Fibroblast of lung (primary cell): ENCODE results near the gene PLCG2. TPM values are rescaled to one million over a fixed set of nuclear protein-coding genes. Genes with fewer than 3 reads are reported as not detected.

Experiments
- DNase-seq, 2 donors: peaks; one replicate each; pipeline versions ENCODE4 v3.0.0 to v3.0.0-alpha.2; 2010; ENCODE audit warnings: low read depth in 2 of 2
- H2AFZ ChIP-seq: 2 replicates; pipeline ENCODE4 v1.5.1; 2012; ENCODE audit warnings: low read length, control low read depth, inconsistent platforms
- H3K27ac ChIP-seq: 2 replicates; pipeline ENCODE4 v1.5.1; 2011; ENCODE audit warnings: low read length, control low read depth; ENCODE audit not compliant: insufficient read depth
- H3K27me3 ChIP-seq: 2 replicates; pipeline ENCODE4 v1.5.1; 2011; ENCODE audit warnings: mild to moderate bottlenecking, low read length; ENCODE audit not compliant: control insufficient read depth, insufficient read depth
- H3K36me3 ChIP-seq: 2 replicates; pipeline ENCODE4 v1.5.1; 2011; ENCODE audit warnings: low read length; ENCODE audit not compliant: control insufficient read depth, insufficient read depth
- H3K4me1 ChIP-seq: 2 replicates; pipeline ENCODE4 v1.5.1; 2011; ENCODE audit warnings: low read length; ENCODE audit not compliant: control insufficient read depth, insufficient read depth; ENCODE audit errors: extremely low read depth
- H3K4me2 ChIP-seq: 2 replicates; pipeline ENCODE4 v1.5.1; 2011; ENCODE audit warnings: low read length, control low read depth; ENCODE audit not compliant: insufficient read depth; ENCODE audit errors: extremely low read depth
- H3K4me3 ChIP-seq, 4 experiments: fragments of 200-600 bp in 1 of 4; sonication (generic) in 1 of 4; replicated peaks in 1 of 4; 2 replicates each; pipeline ENCODE4 v1.5.1; 2011 to 2016; ENCODE audit warnings: low read length in 4 of 4, low read depth in 3 of 4, mild to moderate bottlenecking in 3 of 4, control low read depth in 2 of 4, inconsistent platforms in 1 of 4, mixed read lengths in 1 of 4; ENCODE audit not compliant: insufficient read depth in 1 of 4; ENCODE audit errors: control extremely low read depth in 1 of 4
- H3K79me2 ChIP-seq: 2 replicates; pipeline ENCODE4 v1.5.1; 2012; ENCODE audit warnings: mild to moderate bottlenecking, low read length, inconsistent platforms; ENCODE audit not compliant: control insufficient read depth, insufficient read depth
- H3K9ac ChIP-seq: 2 replicates; pipeline ENCODE4 v1.5.1; 2011; ENCODE audit warnings: mild to moderate bottlenecking, low read length, control low read depth; ENCODE audit not compliant: insufficient read depth
- H3K9me3 ChIP-seq: 2 replicates; pipeline ENCODE4 v1.5.1; 2012; ENCODE audit warnings: low read depth, low read length; ENCODE audit not compliant: control insufficient read depth, insufficient read depth
- H4K20me1 ChIP-seq: 2 replicates; pipeline ENCODE4 v1.5.1; 2011; ENCODE audit warnings: low read length; ENCODE audit not compliant: control insufficient read depth, insufficient read depth; ENCODE audit errors: extremely low read depth
- CTCF ChIP-seq, 2 donors: IDR thresholded peaks in 1 of 2; conservative IDR thresholded peaks in 1 of 2; 1 replicate in 1 of 2; 2 replicates in 1 of 2; pipeline ENCODE4 v1.5.1; 2011 to 2012; ENCODE audit warnings: low read length in 2 of 2, control low read depth in 1 of 2, inconsistent platforms in 1 of 2, low read depth in 1 of 2, mild to moderate bottlenecking in 1 of 2
- EZH2 ChIP-seq: IDR thresholded peaks from 2 replicates; pipeline ENCODE4 v1.5.1; 2012; ENCODE audit warnings: low read length, control low read depth, mild to moderate bottlenecking; ENCODE audit errors: missing control alignments
- polyA plus RNA-seq, 2 donors: library from polyadenylated mRNA; depleted of rRNA in 1 of 2; stranded (reverse) in 1 of 2; unstranded in 1 of 2; fragments of >200 nt; gene quantifications; 2 replicates each; pipeline ENCODE4 v1.2.1, GENCODE V29; 2011 to 2012; ENCODE audit warnings: missing spikeins in 1 of 2
- total RNA-seq: library from RNA; depleted of rRNA; stranded (reverse); fragments of >200 nt; gene quantifications from 2 replicates; pipeline ENCODE4 v1.2.1, GENCODE V29; 2014

The PLCG2 gene
- total and polyA plus RNA-seq, 2 donors (not counting 1 experiment from before 2014, with no cell fraction given), result 0.53 to 0.66 TPM

- Histone ChIP-seq H3K9ac (no peak overlapping the region), H3K4me3 (no peak overlapping the region), H4K20me1 (no peaks in the 10 kb centered on the region), H3K27ac (no peak overlapping the region), H3K9me3 (no peaks in the 10 kb centered on the region), H3K79me2 (no peaks in the 10 kb centered on the region), H3K4me2 (no peak overlapping the region), H3K4me1 (no peaks in the 10 kb centered on the region), H3K36me3 (no peaks in the 10 kb centered on the region), H3K27me3 (no peaks in the 10 kb centered on the region), H2AFZ (no peak overlapping the region)
- DNase-seq, result no peak
- TF ChIP-seq CTCF (conservative IDR thresholded peaks at IDR 0.05 in 1 of 2, IDR thresholded peaks at IDR 0.05 in 1 of 2; ENCODE audit: low read depth in 1 of 2, low read length in 2 of 2) (no peak), EZH2 (no peak)
Measured at GRCh38 chr16:81866820-81867440, 87.8 kb downstream of the PLCG2 start.

GRCh38 chr16:81868057-81868748 lies 89.1 kb downstream of the PLCG2 start:
- H4K20me1 ChIP-seq, result no peaks in the 10 kb centered on the region
- no peak for DNase-seq
- H3K4me2 ChIP-seq, result no peak overlapping the region
- no peaks in the 10 kb centered on the region for H3K27me3 ChIP-seq
- H3K9ac ChIP-seq, result no peak overlapping the region
- no peaks in the 10 kb centered on the region for H3K79me2 ChIP-seq
- TF ChIP-seq EZH2, result no peak
- no peak for TF ChIP-seq CTCF (conservative IDR thresholded peaks at IDR 0.05 in 1 of 2, IDR thresholded peaks at IDR 0.05 in 1 of 2; ENCODE audit: low read depth in 1 of 2, low read length in 2 of 2)
- H3K4me1 ChIP-seq, result no peaks in the 10 kb centered on the region
- no peak overlapping the region for H3K4me3 ChIP-seq
- no peaks in the 10 kb centered on the region for H3K9me3 ChIP-seq
- H3K36me3 ChIP-seq, result no peaks in the 10 kb centered on the region
- no peak overlapping the region for H3K27ac ChIP-seq
- H2AFZ ChIP-seq, result no peak overlapping the region

- no peak overlapping the region for H3K4me3 ChIP-seq
- H3K4me1 ChIP-seq, result no peaks in the 10 kb centered on the region
- no peak overlapping the region for H3K4me2 ChIP-seq
- no peaks in the 10 kb centered on the region for H3K9me3 ChIP-seq
- TF ChIP-seq CTCF (conservative IDR thresholded peaks at IDR 0.05 in 1 of 2, IDR thresholded peaks at IDR 0.05 in 1 of 2; ENCODE audit: low read depth in 1 of 2, low read length in 2 of 2), result no peak
- TF ChIP-seq EZH2, result no peak
- H3K9ac ChIP-seq, result no peak overlapping the region
- H4K20me1 ChIP-seq, result no peaks in the 10 kb centered on the region
- H2AFZ ChIP-seq, result no peak overlapping the region
- no peak overlapping the region for H3K27ac ChIP-seq
- no peak for DNase-seq
- H3K27me3 ChIP-seq, result no peaks in the 10 kb centered on the region
- H3K36me3 ChIP-seq, result no peaks in the 10 kb centered on the region
- H3K79me2 ChIP-seq, result no peaks in the 10 kb centered on the region
Measured at GRCh38 chr16:81869326-81869725, 90.2 kb downstream of the PLCG2 start.
